ENCODE measurements around the gene PRKG1.

GRCh38 chr10:51881213-51881612 lies 806.9 kb downstream of the PRKG1 start:
- TF ChIP-seq CTCF (IDR thresholded peaks at IDR 0.05) (no peak), POLR2A (IDR thresholded peaks at IDR 0.05) (no peak)
